ENCODE measurements around the gene CKAP4. TPM values are rescaled to one million over a fixed set of nuclear protein-coding genes. Genes with fewer than 3 reads are reported as not detected.

The CKAP4 gene
- total and polyA plus RNA-seq, 2 of the 13 experiments (the other 11 are each of a cell fraction or from before 2014, with no cell fraction given), result 39.2 to 70.2 TPM

GRCh38 chr12:106282457-106283097 is 34.8 kb upstream of the CKAP4 start (continued):
- 0 out of 2 replicates have a peak, but pooled peaks have one; percentile 16 for TF ChIP-seq ZFP37 (CRISPR knock-in tag; IDR thresholded peaks at IDR 0.05; ENCODE audit: borderline replicate concordance)
- no peak for TF ChIP-seq ZNF564 (CRISPR knock-in tag; IDR thresholded peaks at IDR 0.05)
- TF ChIP-seq CENPX (CRISPR knock-in tag; IDR thresholded peaks at IDR 0.05), result no peak
- peak; percentile 47; the same call in 1 of the 2 replicates for TF ChIP-seq MEIS1 (CRISPR knock-in tag; IDR thresholded peaks at IDR 0.05; ENCODE audit: borderline replicate concordance)
- TF ChIP-seq HOXD1 (CRISPR knock-in tag; IDR thresholded peaks at IDR 0.05), result peak; percentile 96
- TF ChIP-seq PHF21A (CRISPR knock-in tag; IDR thresholded peaks at IDR 0.05), result peak; percentile 99
- peak; percentile 90 for TF ChIP-seq FOSL2 (CRISPR knock-in tag; IDR thresholded peaks at IDR 0.05)
- TF ChIP-seq ZNF260 (CRISPR knock-in tag; IDR thresholded peaks at IDR 0.05; ENCODE audit: borderline replicate concordance, low read depth), result no peak
- TF ChIP-seq RCOR2 (CRISPR knock-in tag; IDR thresholded peaks at IDR 0.05), result peak; percentile 100
- no peak for TF ChIP-seq ZNF781 (CRISPR knock-in tag; IDR thresholded peaks at IDR 0.05; ENCODE audit: borderline replicate concordance, not compliant biosample characterization)
- no peak for TF ChIP-seq ZNF687 (CRISPR knock-in tag; IDR thresholded peaks at IDR 0.05)
- no peak for TF ChIP-seq TOPORS (CRISPR knock-in tag; IDR thresholded peaks at IDR 0.05)
- peak; percentile 64; the same call in 1 of the 2 replicates for TF ChIP-seq IRF2 (CRISPR knock-in tag; IDR thresholded peaks at IDR 0.05)
- TF ChIP-seq JUND (CRISPR knock-in tag; IDR thresholded peaks at IDR 0.05), result peak; percentile 55; the same call in 1 of the 2 replicates
- peak; percentile 91; the same call in 1 of the 2 replicates for TF ChIP-seq AHDC1 (CRISPR knock-in tag; IDR thresholded peaks at IDR 0.05; ENCODE audit: borderline replicate concordance)
- peak; percentile 89 for TF ChIP-seq RAD21 (CRISPR knock-in tag; IDR thresholded peaks at IDR 0.05)
- TF ChIP-seq ZFP36L2 (CRISPR knock-in tag; IDR thresholded peaks at IDR 0.05), result no peak
- 0 out of 2 replicates have a peak, but pooled peaks have one; percentile 65 for TF ChIP-seq ZBTB43 (CRISPR knock-in tag; conservative IDR thresholded peaks at IDR 0.05)
- TF ChIP-seq ZNF274 (CRISPR knock-in tag; IDR thresholded peaks at IDR 0.05), result no peak

All from HepG2 (cell line).